Gastroesophageal sphincter (tissue), 4 donors: ENCODE results near the gene BIK. TPM values are rescaled to one million over a fixed set of nuclear protein-coding genes. Genes with fewer than 3 reads are reported as not detected.

ENCODE experiments used
- ATAC-seq: fragments of 150-250 bp; one replicate; pipeline ENCODE4 v1.9.1; 2016; ENCODE audit warnings: mild to moderate bottlenecking, moderate library complexity
- H3K27ac ChIP-seq, 4 donors: fragments of 200-600 bp; sonication (generic) in 3 of 4; 1 replicate in 3 of 4; 2 replicates in 1 of 4; pipeline ENCODE4 v1.5.1; 2016 to 2019
- H3K27me3 ChIP-seq: fragments of 200-600 bp; sonication (generic); one replicate; pipeline ENCODE4 v1.5.1; 2019
- H3K36me3 ChIP-seq, 2 donors: fragments of 200-600 bp; sonication (generic); one replicate each; pipeline ENCODE4 v1.5.1; 2019; ENCODE audit warnings: control low read depth in 1 of 2
- H3K4me1 ChIP-seq, 3 donors: fragments of 200-600 bp; sonication (generic); 1 replicate in 2 of 3; 2 replicates in 1 of 3; pipeline ENCODE4 v1.5.1; 2016 to 2019; ENCODE audit warnings: control low read depth in 2 of 3
- H3K4me3 ChIP-seq, 2 donors: fragments of 200-600 bp; sonication (generic); one replicate each; pipeline ENCODE4 v1.5.1; 2019; ENCODE audit warnings: mild to moderate bottlenecking in 1 of 2, moderate library complexity in 1 of 2
- H3K9me3 ChIP-seq, 3 donors: fragments of 200-600 bp; sonication (generic); one replicate each; pipeline ENCODE4 v1.5.1; 2017 to 2019; ENCODE audit warnings: control low read depth in 2 of 3
- CTCF ChIP-seq, 4 experiments: fragments of 200-600 bp in 2 of 4; fragments of 450-650 bp in 2 of 4; sonication (generic) in 1 of 4; IDR thresholded peaks; one replicate each; pipeline ENCODE4 v1.5.1; 2017 to 2019; ENCODE audit warnings: antibody characterized with exemption in 4 of 4, mild to moderate bottlenecking in 2 of 4, moderate library complexity in 2 of 4
- EP300 ChIP-seq: sonication (generic); formaldehyde crosslinking; IDR thresholded peaks from one replicate; pipeline ENCODE4 v1.6.1; 2017; ENCODE audit warnings: antibody characterized with exemption, mild to moderate bottlenecking
- POLR2A ChIP-seq, 2 donors: fragments of 450-650 bp; IDR thresholded peaks; one replicate each; pipeline ENCODE4 v1.6.1; 2017; ENCODE audit warnings: antibody characterized with exemption in 2 of 2, mild to moderate bottlenecking in 2 of 2, moderate library complexity in 1 of 2
- POLR2AphosphoS5 ChIP-seq: sonication (generic); formaldehyde crosslinking; IDR thresholded peaks from one replicate; pipeline ENCODE4 v1.6.1; 2017; ENCODE audit warnings: antibody characterized with exemption
- WGBS, 2 donors: methylation state at CpG; one replicate each; pipeline ENCODE4 v1.1.5; 2018; ENCODE audit warnings: low coverage in 1 of 2; 5-methylcytosine and 5-hydroxymethylcytosine counted together
- total RNA-seq, 4 donors: library from RNA; depleted of rRNA; stranded (reverse); fragments of >200 nt; gene quantifications; one replicate each; pipeline ENCODE4 v1.1.0, GENCODE V29; 2016

BIK gene
- total RNA-seq, 4 donors from 2014 or later: 1.7 TPM; not detected in 3

- Histone ChIP-seq H3K27ac (no peak overlapping the region), H3K4me3 (no peak overlapping the region), H3K36me3 (no peaks in the 10 kb centered on the region), H3K4me1 (peaks cover 0 to 35% (median 13%) of the 10 kb centered on the region in 3 donors), H3K9me3 (no peaks in the 10 kb centered on the region), H3K27me3 (no peaks in the 10 kb centered on the region)
- TF ChIP-seq EP300 (no peak), POLR2A (IDR thresholded peaks at IDR 0.05) (no peak), POLR2AphosphoS5 (no peak), CTCF (IDR thresholded peaks at IDR 0.05) (no peak)
- WGBS, 2 donors: 50 to 83% methylated on average over 1 of the region's 6 CpGs
- no peak for ATAC-seq
Observed at GRCh38 chr22:43148581-43148980, 38.0 kb downstream of the BIK start.

GRCh38 chr22:43150731-43151206, 40.2 kb downstream of the BIK start:
- Histone ChIP-seq H3K9me3 (no peaks in the 10 kb centered on the region), H3K4me1 (peaks cover 0 to 51% (median 13%) of the 10 kb centered on the region in 3 donors), H3K36me3 (peaks cover 0 to 7% of the 10 kb centered on the region in 2 donors), H3K27me3 (no peaks in the 10 kb centered on the region), H3K27ac (peak overlapping the region in 3 of 4 donors; percentile 86 to 91 (median 88)), H3K4me3 (peak overlapping the region; percentile 61 to 86)
- TF ChIP-seq CTCF (IDR thresholded peaks at IDR 0.05) (no peak), POLR2A (IDR thresholded peaks at IDR 0.05) (no peak), POLR2AphosphoS5 (no peak), EP300 (no peak)
- no peak for ATAC-seq
- WGBS, 2 donors: 70 to 75% methylated on average over 2 of the region's 15 CpGs

GRCh38 chr22:43151251-43152002, 40.9 kb downstream of the BIK start, which contains the start of gene TSPO:
Gene TSPO, plus strand, starts transcription at chr22:43151559. Its CDS starts 7,680 bp downstream, at chr22:43159239.
- TF ChIP-seq CTCF (IDR thresholded peaks at IDR 0.05): no peak
- TF ChIP-seq POLR2A (IDR thresholded peaks at IDR 0.05): peak; percentile 33 to 38
- TF ChIP-seq POLR2AphosphoS5: peak; percentile 29
- Histone ChIP-seq H3K27me3 (no peaks in the 10 kb centered on the region), H3K9me3 (no peaks in the 10 kb centered on the region), H3K4me1 (peaks cover 0 to 51% (median 13%) of the 10 kb centered on the region in 3 donors), H3K36me3 (peaks cover 0 to 7% of the 10 kb centered on the region in 2 donors), H3K27ac (peak within 1 kb of the TSS; percentile 19 to 91 (median 87)), H3K4me3 (peak within 1 kb of the TSS; percentile 61 to 86)
- ATAC-seq: peak; percentile 85
- no CpG with 5 or more reads among the region's 75 CpGs for WGBS, 2 donors

GRCh38 chr22:43152003-43152356, 41.4 kb downstream of the BIK start:
- H3K27ac ChIP-seq: peak overlapping the region in 3 of 4 donors; percentile 86 to 91 (median 88)
- H3K36me3 ChIP-seq: peaks cover 0 to 7% of the 10 kb centered on the region in 2 donors
- H3K27me3 ChIP-seq: no peaks in the 10 kb centered on the region
- H3K9me3 ChIP-seq: no peaks in the 10 kb centered on the region
- peak overlapping the region; percentile 61 to 86 for H3K4me3 ChIP-seq
- no CpG with 5 or more reads among the region's 18 CpGs for whole genome bisulfite sequencing, 2 donors
- no peak for TF ChIP-seq CTCF (IDR thresholded peaks at IDR 0.05)
- H3K4me1 ChIP-seq: peaks cover 0 to 51% (median 13%) of the 10 kb centered on the region in 3 donors
- ATAC-seq: no peak
